ENCODE measurements around the gene SCAI. TPM values are rescaled to one million over a fixed set of nuclear protein-coding genes. Genes with fewer than 3 reads are reported as not detected.

The SCAI gene
- total and polyA plus RNA-seq, 9 of the 15 experiments (the other 6 are each of a cell fraction or from before 2014, with no cell fraction given) = 0.70 to 12.4 (median 4.2) TPM

DNA sequence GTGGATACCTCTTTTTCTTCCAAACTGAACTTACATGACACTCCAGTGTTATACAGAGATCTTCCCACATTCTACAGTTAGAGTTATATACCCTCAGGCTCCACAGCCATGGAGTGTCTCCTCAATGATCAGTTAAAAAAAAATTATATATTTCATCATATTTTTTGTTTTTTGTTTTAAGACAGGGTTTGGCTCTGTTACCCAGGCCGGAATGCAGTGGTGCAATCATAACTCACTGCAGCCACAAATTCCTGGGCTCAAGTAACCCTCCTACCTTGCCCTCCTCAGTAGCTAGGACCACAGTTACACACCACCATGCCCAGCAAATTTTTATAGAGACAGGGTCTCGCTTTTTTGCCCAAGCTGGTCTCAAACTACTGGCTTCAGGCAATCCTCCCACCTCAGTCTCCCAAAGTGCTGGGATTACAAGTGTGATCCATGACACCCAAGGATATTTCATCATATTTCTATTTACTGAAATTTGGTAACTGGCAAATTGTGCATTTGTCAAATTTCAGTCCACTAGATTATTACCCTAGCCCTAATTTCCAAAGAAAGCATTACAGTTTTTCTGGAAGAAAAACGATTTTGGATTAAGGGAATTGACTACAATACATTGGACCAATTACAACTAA, 18.1 kb upstream of the SCAI start (continued):
- TF ChIP-seq, protein P1, sequence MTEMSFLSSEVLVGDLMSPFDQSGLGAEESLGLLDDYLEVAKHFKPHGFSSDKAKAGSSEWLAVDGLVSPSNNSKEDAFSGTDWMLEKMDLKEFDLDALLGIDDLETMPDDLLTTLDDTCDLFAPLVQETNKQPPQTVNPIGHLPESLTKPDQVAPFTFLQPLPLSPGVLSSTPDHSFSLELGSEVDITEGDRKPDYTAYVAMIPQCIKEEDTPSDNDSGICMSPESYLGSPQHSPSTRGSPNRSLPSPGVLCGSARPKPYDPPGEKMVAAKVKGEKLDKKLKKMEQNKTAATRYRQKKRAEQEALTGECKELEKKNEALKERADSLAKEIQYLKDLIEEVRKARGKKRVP (CRISPR knock-in tag; IDR thresholded peaks at IDR 0.05) = no peak
- TF ChIP-seq, protein P2, sequence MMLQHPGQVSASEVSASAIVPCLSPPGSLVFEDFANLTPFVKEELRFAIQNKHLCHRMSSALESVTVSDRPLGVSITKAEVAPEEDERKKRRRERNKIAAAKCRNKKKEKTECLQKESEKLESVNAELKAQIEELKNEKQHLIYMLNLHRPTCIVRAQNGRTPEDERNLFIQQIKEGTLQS (IDR thresholded peaks at IDR 0.05) = peak; percentile 27; the same call in 1 of the 2 replicates
- TF ChIP-seq, protein P2 (CRISPR knock-in tag; conservative IDR thresholded peaks at IDR 0.05) = no peak
- TF ChIP-seq MTA1 (IDR thresholded peaks at IDR 0.05; ENCODE audit: borderline replicate concordance) = no peak
- no peak for TF ChIP-seq ETV1 (tag; conservative IDR thresholded peaks at IDR 0.05; ENCODE audit: low read depth)

DNA sequence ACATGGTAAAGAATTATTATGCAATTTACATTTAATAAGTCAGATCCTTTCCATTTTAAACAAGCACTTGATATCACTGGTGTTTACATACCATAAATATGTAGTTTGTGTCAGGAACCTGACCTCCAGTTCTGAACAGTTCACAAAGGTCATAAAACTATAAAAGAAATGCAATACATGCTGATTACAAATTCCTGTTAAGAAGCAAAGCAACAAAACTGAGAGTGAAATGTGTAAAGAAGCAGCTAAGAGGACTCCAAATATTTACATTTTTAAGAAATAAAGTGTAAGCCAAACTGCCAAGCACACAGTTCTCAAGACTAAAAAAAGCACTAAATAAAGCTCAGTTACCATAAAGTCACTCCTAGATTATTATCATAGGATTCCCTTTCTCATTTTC, 17.4 kb upstream of the SCAI start:
- no peak overlapping the region for H3K4me2 ChIP-seq (ENCODE audit: insufficient read depth, low read length)
- TF ChIP-seq ZNF444 (CRISPR knock-in tag; IDR thresholded peaks at IDR 0.05) (no peak), IFI16 (CRISPR knock-in tag; IDR thresholded peaks at IDR 0.05) (no peak), HDAC3 (IDR thresholded peaks at IDR 0.05; ENCODE audit: borderline replicate concordance, partially characterized antibody) (no peak), ZFP36 (IDR thresholded peaks at IDR 0.05; ENCODE audit: low read depth, low read length, partially characterized antibody) (no peak), CEBPB (tag; IDR thresholded peaks at IDR 0.05) (no peak), TAF1 (IDR thresholded peaks at IDR 0.05; ENCODE audit: control insufficient read depth, extremely low read depth, insufficient read depth, low read length, severe bottlenecking) (no peak)
- TF ChIP-seq, protein P3, sequence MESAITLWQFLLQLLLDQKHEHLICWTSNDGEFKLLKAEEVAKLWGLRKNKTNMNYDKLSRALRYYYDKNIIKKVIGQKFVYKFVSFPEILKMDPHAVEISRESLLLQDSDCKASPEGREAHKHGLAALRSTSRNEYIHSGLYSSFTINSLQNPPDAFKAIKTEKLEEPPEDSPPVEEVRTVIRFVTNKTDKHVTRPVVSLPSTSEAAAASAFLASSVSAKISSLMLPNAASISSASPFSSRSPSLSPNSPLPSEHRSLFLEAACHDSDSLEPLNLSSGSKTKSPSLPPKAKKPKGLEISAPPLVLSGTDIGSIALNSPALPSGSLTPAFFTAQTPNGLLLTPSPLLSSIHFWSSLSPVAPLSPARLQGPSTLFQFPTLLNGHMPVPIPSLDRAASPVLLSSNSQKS (CRISPR knock-in tag; IDR thresholded peaks at IDR 0.05) = no peak
- TF ChIP-seq, protein P4, sequence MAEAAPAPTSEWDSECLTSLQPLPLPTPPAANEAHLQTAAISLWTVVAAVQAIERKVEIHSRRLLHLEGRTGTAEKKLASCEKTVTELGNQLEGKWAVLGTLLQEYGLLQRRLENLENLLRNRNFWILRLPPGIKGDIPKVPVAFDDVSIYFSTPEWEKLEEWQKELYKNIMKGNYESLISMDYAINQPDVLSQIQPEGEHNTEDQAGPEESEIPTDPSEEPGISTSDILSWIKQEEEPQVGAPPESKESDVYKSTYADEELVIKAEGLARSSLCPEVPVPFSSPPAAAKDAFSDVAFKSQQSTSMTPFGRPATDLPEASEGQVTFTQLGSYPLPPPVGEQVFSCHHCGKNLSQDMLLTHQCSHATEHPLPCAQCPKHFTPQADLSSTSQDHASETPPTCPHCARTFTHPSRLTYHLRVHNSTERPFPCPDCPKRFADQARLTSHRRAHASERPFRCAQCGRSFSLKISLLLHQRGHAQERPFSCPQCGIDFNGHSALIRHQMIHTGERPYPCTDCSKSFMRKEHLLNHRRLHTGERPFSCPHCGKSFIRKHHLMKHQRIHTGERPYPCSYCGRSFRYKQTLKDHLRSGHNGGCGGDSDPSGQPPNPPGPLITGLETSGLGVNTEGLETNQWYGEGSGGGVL (CRISPR knock-in tag; IDR thresholded peaks at IDR 0.05) = no peak
- H3K79me2 ChIP-seq (ENCODE audit: control insufficient read depth, insufficient read depth, low read length) = peaks cover 25% of the 10 kb centered on the region; the same call in 2 of the 3 replicates
- peaks cover 20% of the 10 kb centered on the region; the same call in 2 of the 3 replicates for H3K36me3 ChIP-seq (ENCODE audit: control insufficient read depth, insufficient read depth, low read length)
- in situ Hi-C loops (cut with MboI) = no loop called here
- no peak overlapping the region for H3K9ac ChIP-seq (ENCODE audit: insufficient read depth in 1 of 2, low read depth in 2 of 2, low read length in 2 of 2)
- FAIRE-seq (no peak), DNase-seq (ENCODE audit: extremely low read depth in 1 of 4, low spot score in 3 of 4) (no peak), ATAC-seq (no peak)
- H3K9me1 ChIP-seq (ENCODE audit: control insufficient read depth, insufficient read depth, low read length) = no peaks in the 10 kb centered on the region
- no peaks in the 10 kb centered on the region for H3K9me3 ChIP-seq (replicated peaks; ENCODE audit: control insufficient read depth, insufficient read depth, low read depth, low read length)
- H4K20me1 ChIP-seq (replicated peaks; ENCODE audit: control insufficient read depth, insufficient read depth, low read length) = no peaks in the 10 kb centered on the region
- H3K4me1 ChIP-seq (replicated peaks in 1 of 2; ENCODE audit: control insufficient read depth in 2 of 2, insufficient read depth in 2 of 2, low read length in 2 of 2) = no peaks in the 10 kb centered on the region; a peak in 1 of 5 replicates
- intact Hi-C loops (cut with micrococcal nuclease) = no loop called here
- POLR2A ChIA-PET = interaction anchor here (0.6 kb wide), 1 partner anchor 153 kb away, joined by 3 read pairs; no protein-coding TSS in a partner anchor
- CTCF ChIA-PET (ENCODE audit: low intra/inter-chr PET ratio) = no interaction called here
- no peak overlapping the region for H3K27ac ChIP-seq (ENCODE audit: extremely low read depth, low read depth, low read length)
- H2AFZ ChIP-seq (ENCODE audit: low read depth, low read length) = no peak overlapping the region
- H3K27me3 ChIP-seq (ENCODE audit: control insufficient read depth in 2 of 2, insufficient read depth in 2 of 2, low read length in 2 of 2) = no peaks in the 10 kb centered on the region
- BruUV-seq (replicated peaks) = no TSS peak
- no peak overlapping the region for H3K4me3 ChIP-seq

All from K562 (cell line).